Fibroblast of lung (primary cell): ENCODE measurements around the gene TFDP2.

Experiments
- EZH2 ChIP-seq: IDR thresholded peaks from 2 replicates; pipeline ENCODE4 v1.5.1; 2012; ENCODE audit warnings: low read length, control low read depth, mild to moderate bottlenecking; ENCODE audit errors: missing control alignments
- TF ChIP-seq, protein P1 (sequence below), 2 donors: IDR thresholded peaks in 1 of 2; conservative IDR thresholded peaks in 1 of 2; 1 replicate in 1 of 2; 2 replicates in 1 of 2; pipeline ENCODE4 v1.5.1; 2011 to 2012; ENCODE audit warnings: low read length in 2 of 2, control low read depth in 1 of 2, inconsistent platforms in 1 of 2, low read depth in 1 of 2, mild to moderate bottlenecking in 1 of 2

DNA sequence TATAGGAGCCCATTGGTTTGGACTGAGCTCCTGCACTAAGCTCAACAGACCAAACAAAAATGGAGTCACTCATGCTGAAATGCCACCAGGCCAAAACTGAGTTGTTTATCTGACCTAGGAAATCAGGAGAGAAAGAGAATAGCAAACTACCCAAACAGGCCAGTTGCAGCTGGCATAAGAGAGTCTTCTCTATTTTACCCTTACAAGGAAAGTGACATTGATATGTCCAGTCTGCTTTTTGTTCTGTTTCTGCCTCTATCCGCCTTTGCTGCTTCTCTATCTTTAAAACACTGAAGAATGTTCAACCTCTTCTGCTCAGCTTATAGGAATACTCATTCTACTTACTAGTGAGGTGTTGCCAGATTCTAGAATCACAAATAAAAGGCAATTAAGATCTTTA, 177.8 kb downstream of the TFDP2 start:
- TF ChIP-seq EZH2: no peak
- TF ChIP-seq, protein P1, sequence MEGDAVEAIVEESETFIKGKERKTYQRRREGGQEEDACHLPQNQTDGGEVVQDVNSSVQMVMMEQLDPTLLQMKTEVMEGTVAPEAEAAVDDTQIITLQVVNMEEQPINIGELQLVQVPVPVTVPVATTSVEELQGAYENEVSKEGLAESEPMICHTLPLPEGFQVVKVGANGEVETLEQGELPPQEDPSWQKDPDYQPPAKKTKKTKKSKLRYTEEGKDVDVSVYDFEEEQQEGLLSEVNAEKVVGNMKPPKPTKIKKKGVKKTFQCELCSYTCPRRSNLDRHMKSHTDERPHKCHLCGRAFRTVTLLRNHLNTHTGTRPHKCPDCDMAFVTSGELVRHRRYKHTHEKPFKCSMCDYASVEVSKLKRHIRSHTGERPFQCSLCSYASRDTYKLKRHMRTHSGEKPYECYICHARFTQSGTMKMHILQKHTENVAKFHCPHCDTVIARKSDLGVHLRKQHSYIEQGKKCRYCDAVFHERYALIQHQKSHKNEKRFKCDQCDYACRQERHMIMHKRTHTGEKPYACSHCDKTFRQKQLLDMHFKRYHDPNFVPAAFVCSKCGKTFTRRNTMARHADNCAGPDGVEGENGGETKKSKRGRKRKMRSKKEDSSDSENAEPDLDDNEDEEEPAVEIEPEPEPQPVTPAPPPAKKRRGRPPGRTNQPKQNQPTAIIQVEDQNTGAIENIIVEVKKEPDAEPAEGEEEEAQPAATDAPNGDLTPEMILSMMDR (conservative IDR thresholded peaks at IDR 0.05 in 1 of 2, IDR thresholded peaks at IDR 0.05 in 1 of 2; ENCODE audit: low read depth in 1 of 2, low read length in 2 of 2): no peak
